HPDE6-E6E7 (cell line): ENCODE measurements around the gene TMEM131.

Experiments used
- DNase-seq: peaks from one replicate; pipeline ENCODE4 v3.0.0; 2011; ENCODE audit warnings: missing footprints; ENCODE audit errors: extremely low spot score

TMEM131 gene

GRCh38 chr2:97812931-97813330 lies 182.8 kb downstream of the TMEM131 start:
- no peak for DNase-seq

GRCh38 chr2:97808816-97809215 lies 186.9 kb downstream of the TMEM131 start:
- DNase-seq: no peak

- DNase-seq: peak; percentile 63
Observed at GRCh38 chr2:97806738-97807618, 188.8 kb downstream of the TMEM131 start.

GRCh38 chr2:97805776-97806175 lies 190.0 kb downstream of the TMEM131 start:
- DNase-seq: no peak

GRCh38 chr2:97801028-97801427 lies 194.7 kb downstream of the TMEM131 start:
- DNase-seq: no peak

GRCh38 chr2:97798416-97798815 lies 197.3 kb downstream of the TMEM131 start:
- no peak for DNase-seq

GRCh38 chr2:97797355-97797754 lies 198.4 kb downstream of the TMEM131 start:
- DNase-seq: no peak

- DNase-seq: no peak
Observed at GRCh38 chr2:97796465-97797126, 199.2 kb downstream of the TMEM131 start.

- DNase-seq: no peak
Observed at GRCh38 chr2:97792416-97792815, 203.3 kb downstream of the TMEM131 start.

- no peak for DNase-seq
Observed at GRCh38 chr2:97788986-97789644, 206.6 kb downstream of the TMEM131 start.

GRCh38 chr2:97785818-97786217 lies 209.9 kb downstream of the TMEM131 start:
- DNase-seq: no peak

GRCh38 chr2:97784953-97785352 lies 210.8 kb downstream of the TMEM131 start:
- DNase-seq: no peak

GRCh38 chr2:97781981-97782380 lies 213.8 kb downstream of the TMEM131 start:
- DNase-seq: no peak

GRCh38 chr2:97779141-97779540 lies 216.6 kb downstream of the TMEM131 start:
- no peak for DNase-seq

GRCh38 chr2:97775074-97775473 lies 220.7 kb downstream of the TMEM131 start:
- DNase-seq: no peak

- peak; percentile 34 for DNase-seq
Observed at GRCh38 chr2:97774425-97774824, 221.3 kb downstream of the TMEM131 start.

GRCh38 chr2:97770445-97770844 lies 225.3 kb downstream of the TMEM131 start:
- no peak for DNase-seq

GRCh38 chr2:97769711-97770110 lies 226.0 kb downstream of the TMEM131 start:
- DNase-seq: no peak

GRCh38 chr2:97769308-97769707 lies 226.4 kb downstream of the TMEM131 start:
- no peak for DNase-seq

- DNase-seq: no peak
Observed at GRCh38 chr2:97766567-97766966, 229.2 kb downstream of the TMEM131 start.

GRCh38 chr2:97765933-97766332 lies 229.8 kb downstream of the TMEM131 start:
- no peak for DNase-seq

- no peak for DNase-seq
Observed at GRCh38 chr2:97764559-97765263, 231.0 kb downstream of the TMEM131 start.
